GM23338 (cell line): ENCODE data around the gene MKRN1. TPM values are rescaled to one million over a fixed set of nuclear protein-coding genes. Genes with fewer than 3 reads are reported as not detected.

ENCODE experiments used
- ATAC-seq: fragments of 200-7000 bp; cut with Tn5 transposase; 3 replicates; pipeline ENCODE4 v1.9.1; 2020
- DNase-seq: peaks from one replicate; pipeline ENCODE4 v3.0.0-alpha.2; 2015; ENCODE audit warnings: low spot score
- H2AFZ ChIP-seq: fragments of 200-600 bp; sonication (generic); 2 replicates; pipeline ENCODE4 v1.8.0; 2016; ENCODE audit warnings: antibody characterized with exemption, mild to moderate bottlenecking, moderate library complexity
- H3F3A ChIP-seq: fragments of 200-600 bp; sonication (generic); replicated peaks from 2 replicates; pipeline ENCODE4 v1.8.0; 2017; ENCODE audit warnings: antibody characterized with exemption, mixed run types, low read depth
- H3K27ac ChIP-seq: fragments of 200-600 bp; sonication (generic); 2 replicates; pipeline ENCODE4 v1.6.1; 2016; ENCODE audit warnings: low read depth
- H3K27me3 ChIP-seq: fragments of 200-600 bp; sonication (generic); 2 replicates; pipeline ENCODE4 v1.8.0; 2016; ENCODE audit warnings: mild to moderate bottlenecking, mixed run types, moderate library complexity; ENCODE audit not compliant: insufficient read depth
- H3K36me3 ChIP-seq: fragments of 200-600 bp; sonication (generic); 2 replicates; pipeline ENCODE4 v1.8.0; 2016; ENCODE audit warnings: mild to moderate bottlenecking; ENCODE audit not compliant: insufficient read depth
- H3K4me1 ChIP-seq: fragments of 200-600 bp; sonication (generic); 2 replicates; pipeline ENCODE4 v1.8.0; 2016; ENCODE audit warnings: mild to moderate bottlenecking, moderate library complexity; ENCODE audit not compliant: insufficient read depth
- H3K4me2 ChIP-seq: fragments of 200-600 bp; sonication (generic); 2 replicates; pipeline ENCODE4 v1.7.1; 2017; ENCODE audit warnings: mixed run types
- H3K4me3 ChIP-seq: fragments of 200-600 bp; sonication (generic); 2 replicates; pipeline ENCODE4 v1.6.1; 2016; ENCODE audit warnings: mixed run types
- H3K79me2 ChIP-seq: fragments of 200-600 bp; sonication (generic); replicated peaks from 2 replicates; pipeline ENCODE4 v1.8.0; 2017; ENCODE audit warnings: mild to moderate bottlenecking; ENCODE audit not compliant: insufficient read depth
- H3K9me2 ChIP-seq: fragments of 200-600 bp; sonication (generic); 2 replicates; pipeline ENCODE4 v1.8.0; 2017; ENCODE audit not compliant: insufficient read depth
- H4K20me1 ChIP-seq: fragments of 200-600 bp; sonication (generic); replicated peaks from 2 replicates; pipeline ENCODE4 v1.8.0; 2017; ENCODE audit warnings: mild to moderate bottlenecking; ENCODE audit not compliant: insufficient read depth
- H3K27ac Mint-ChIP-seq: 2 replicates; pipeline ENCODE4 v1.8.0; 2020; ENCODE audit warnings: inconsistent platforms, mild to moderate bottlenecking, moderate library complexity, mixed read lengths
- H3K27me3 Mint-ChIP-seq: 3 replicates; pipeline ENCODE4 v1.8.0; 2022; ENCODE audit warnings: low read depth, mild to moderate bottlenecking, moderate library complexity, mixed read lengths, inconsistent platforms; ENCODE audit not compliant: insufficient read depth, poor library complexity
- H3K36me3 Mint-ChIP-seq: 3 replicates; pipeline ENCODE4 v1.8.0; 2021; ENCODE audit warnings: low read depth, mild to moderate bottlenecking, inconsistent platforms, moderate library complexity, mixed read lengths
- H3K4me1 Mint-ChIP-seq: 3 replicates; pipeline ENCODE4 v1.8.0; 2020; ENCODE audit warnings: mild to moderate bottlenecking, inconsistent platforms, mixed read lengths
- H3K4me3 Mint-ChIP-seq: 3 replicates; pipeline ENCODE4 v1.8.0; 2021; ENCODE audit warnings: moderate library complexity, mild to moderate bottlenecking, inconsistent platforms, mixed read lengths
- H3K9me3 Mint-ChIP-seq: 3 replicates; pipeline ENCODE4 v1.8.0; 2020; ENCODE audit warnings: moderate library complexity, mild to moderate bottlenecking, inconsistent platforms, mixed read lengths
- CREB1 ChIP-seq: fragments of 250-450 bp; sonication (Bioruptor Pico); IDR thresholded peaks from 2 replicates; pipeline ENCODE4 v1.5.0; 2020; ENCODE audit warnings: low read depth, mild to moderate bottlenecking, moderate library complexity
- EZH2 ChIP-seq: fragments of 200-600 bp; sonication (generic); IDR thresholded peaks from one replicate; pipeline ENCODE4 v1.8.0; 2017; ENCODE audit warnings: antibody characterized with exemption, mild to moderate bottlenecking, low read depth; ENCODE audit not compliant: unreplicated experiment
- EZH2phosphoT487 ChIP-seq: fragments of 200-600 bp; sonication (generic); IDR thresholded peaks from one replicate; pipeline ENCODE4 v1.8.1; 2018; ENCODE audit warnings: antibody characterized with exemption; ENCODE audit not compliant: unreplicated experiment
- JUNB ChIP-seq: IDR thresholded peaks from one replicate; pipeline ENCODE4 v1.6.1; 2016; ENCODE audit warnings: antibody characterized with exemption; ENCODE audit not compliant: unreplicated experiment
- NANOG ChIP-seq: IDR thresholded peaks from 2 replicates; pipeline ENCODE4 v1.6.1; 2016; ENCODE audit warnings: antibody characterized with exemption, borderline replicate concordance
- POLR2AphosphoS5 ChIP-seq: IDR thresholded peaks from 2 replicates; pipeline ENCODE4 v1.6.1; 2016; ENCODE audit warnings: antibody characterized with exemption, low read depth
- STAT1 ChIP-seq: IDR thresholded peaks from one replicate; pipeline ENCODE4 v1.6.1; 2016; ENCODE audit warnings: antibody characterized with exemption; ENCODE audit not compliant: unreplicated experiment
- ZNF114 ChIP-seq: fragments of 250-450 bp; sonication (Bioruptor Pico); IDR thresholded peaks from 2 replicates; pipeline ENCODE4 v1.5.0; 2020; ENCODE audit warnings: mild to moderate bottlenecking, moderate library complexity
- polyA plus RNA-seq: library from polyadenylated mRNA; unstranded; fragments of >200 nt; fragmentation: Nextera tagmentation; extraction: Ambion mirVana; gene quantifications from 2 replicates; pipeline ENCODE4 v1.2.1, GENCODE V29; 2016
- total RNA-seq: library from RNA; depleted of rRNA; stranded (reverse); fragments of >200 nt; shearing (Covaris generic); gene quantifications from 2 replicates; pipeline ENCODE4 v1.2.3, GENCODE V29; 2014
- TF ChIP-seq, protein P1 (sequence below): IDR thresholded peaks from 2 replicates; pipeline ENCODE4 v1.6.1; 2016; ENCODE audit warnings: antibody characterized with exemption
- TF ChIP-seq, protein P2 (sequence below): IDR thresholded peaks from one replicate; pipeline ENCODE4 v1.6.1; 2018; ENCODE audit warnings: antibody characterized with exemption; ENCODE audit not compliant: unreplicated experiment
- TF ChIP-seq, protein P3 (sequence below): fragments of 250-450 bp; sonication (Bioruptor Pico); IDR thresholded peaks from 2 replicates; pipeline ENCODE4 v1.5.0; 2020; ENCODE audit warnings: mild to moderate bottlenecking, moderate library complexity

The MKRN1 gene
- total and polyA plus RNA-seq, 2 experiments from 2014 or later, result 65.0 to 86.8 TPM

DNA sequence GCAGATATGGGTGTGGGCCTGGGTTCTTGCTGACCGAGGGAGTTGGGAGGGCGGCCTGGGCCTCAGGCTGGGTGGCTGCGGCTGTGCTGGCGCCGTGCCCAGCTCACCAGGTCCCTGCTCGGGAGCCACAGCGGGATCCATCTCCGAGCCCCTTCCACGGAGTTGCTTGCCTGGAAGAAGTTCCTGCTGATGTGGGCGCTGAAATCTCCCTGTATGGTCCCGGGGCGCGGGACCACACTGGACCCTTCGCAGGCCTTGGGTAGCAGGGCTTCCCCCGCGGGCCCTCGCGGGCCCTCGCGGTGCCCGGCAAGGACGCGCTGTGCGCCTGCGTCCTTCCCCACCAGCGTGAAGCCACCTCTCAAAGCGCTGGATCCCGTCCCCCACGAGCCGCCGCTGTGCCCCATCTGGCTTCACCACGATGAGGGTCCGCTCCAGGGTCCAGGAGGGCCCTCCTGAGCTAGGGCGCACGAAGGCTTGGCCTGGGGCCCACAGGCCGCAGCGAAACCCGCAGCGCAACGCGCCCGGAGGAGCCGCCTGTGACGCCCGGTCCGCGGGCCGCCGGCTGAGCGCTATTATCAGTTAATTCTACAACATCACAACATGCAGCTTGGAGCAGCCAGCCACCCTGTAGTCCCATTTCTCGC lies 43.9 kb downstream of the MKRN1 start:
- H3K9me3 Mint-ChIP-seq, result peaks cover 4% of the 10 kb centered on the region; the same call in 2 of the 3 replicates
- no peaks in the 10 kb centered on the region for H3K79me2 ChIP-seq
- peak overlapping the region; percentile 94 for H2AFZ ChIP-seq
- 0 out of 2 replicates have a peak, but pooled peaks cover 3% of the 10 kb centered on the region for H3F3A ChIP-seq
- TF ChIP-seq, protein P1, sequence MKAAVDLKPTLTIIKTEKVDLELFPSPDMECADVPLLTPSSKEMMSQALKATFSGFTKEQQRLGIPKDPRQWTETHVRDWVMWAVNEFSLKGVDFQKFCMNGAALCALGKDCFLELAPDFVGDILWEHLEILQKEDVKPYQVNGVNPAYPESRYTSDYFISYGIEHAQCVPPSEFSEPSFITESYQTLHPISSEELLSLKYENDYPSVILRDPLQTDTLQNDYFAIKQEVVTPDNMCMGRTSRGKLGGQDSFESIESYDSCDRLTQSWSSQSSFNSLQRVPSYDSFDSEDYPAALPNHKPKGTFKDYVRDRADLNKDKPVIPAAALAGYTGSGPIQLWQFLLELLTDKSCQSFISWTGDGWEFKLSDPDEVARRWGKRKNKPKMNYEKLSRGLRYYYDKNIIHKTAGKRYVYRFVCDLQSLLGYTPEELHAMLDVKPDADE, result no peak
- no peak for TF ChIP-seq EZH2phosphoT487
- no peak for TF ChIP-seq STAT1
- TF ChIP-seq, protein P2, sequence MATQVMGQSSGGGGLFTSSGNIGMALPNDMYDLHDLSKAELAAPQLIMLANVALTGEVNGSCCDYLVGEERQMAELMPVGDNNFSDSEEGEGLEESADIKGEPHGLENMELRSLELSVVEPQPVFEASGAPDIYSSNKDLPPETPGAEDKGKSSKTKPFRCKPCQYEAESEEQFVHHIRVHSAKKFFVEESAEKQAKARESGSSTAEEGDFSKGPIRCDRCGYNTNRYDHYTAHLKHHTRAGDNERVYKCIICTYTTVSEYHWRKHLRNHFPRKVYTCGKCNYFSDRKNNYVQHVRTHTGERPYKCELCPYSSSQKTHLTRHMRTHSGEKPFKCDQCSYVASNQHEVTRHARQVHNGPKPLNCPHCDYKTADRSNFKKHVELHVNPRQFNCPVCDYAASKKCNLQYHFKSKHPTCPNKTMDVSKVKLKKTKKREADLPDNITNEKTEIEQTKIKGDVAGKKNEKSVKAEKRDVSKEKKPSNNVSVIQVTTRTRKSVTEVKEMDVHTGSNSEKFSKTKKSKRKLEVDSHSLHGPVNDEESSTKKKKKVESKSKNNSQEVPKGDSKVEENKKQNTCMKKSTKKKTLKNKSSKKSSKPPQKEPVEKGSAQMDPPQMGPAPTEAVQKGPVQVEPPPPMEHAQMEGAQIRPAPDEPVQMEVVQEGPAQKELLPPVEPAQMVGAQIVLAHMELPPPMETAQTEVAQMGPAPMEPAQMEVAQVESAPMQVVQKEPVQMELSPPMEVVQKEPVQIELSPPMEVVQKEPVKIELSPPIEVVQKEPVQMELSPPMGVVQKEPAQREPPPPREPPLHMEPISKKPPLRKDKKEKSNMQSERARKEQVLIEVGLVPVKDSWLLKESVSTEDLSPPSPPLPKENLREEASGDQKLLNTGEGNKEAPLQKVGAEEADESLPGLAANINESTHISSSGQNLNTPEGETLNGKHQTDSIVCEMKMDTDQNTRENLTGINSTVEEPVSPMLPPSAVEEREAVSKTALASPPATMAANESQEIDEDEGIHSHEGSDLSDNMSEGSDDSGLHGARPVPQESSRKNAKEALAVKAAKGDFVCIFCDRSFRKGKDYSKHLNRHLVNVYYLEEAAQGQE, result no peak
- H3K27ac Mint-ChIP-seq, result no peak overlapping the region
- no peaks in the 10 kb centered on the region for H3K4me1 ChIP-seq
- no peak overlapping the region for H3K4me3 Mint-ChIP-seq
- peaks cover 4% of the 10 kb centered on the region; the same call in 2 of the 3 replicates for H3K36me3 Mint-ChIP-seq
- H3K9me2 ChIP-seq, result no peaks in the 10 kb centered on the region
- peaks cover 5% of the 10 kb centered on the region for H3K27me3 Mint-ChIP-seq
- no peaks in the 10 kb centered on the region for H3K36me3 ChIP-seq
- H3K4me2 ChIP-seq, result peak overlapping the region; percentile 68
- DNase-seq (peak; percentile 58), ATAC-seq (peak; percentile 92)
- H3K27ac ChIP-seq, result no peak overlapping the region
- H4K20me1 ChIP-seq, result no peaks in the 10 kb centered on the region
- 0 out of 2 replicates have a peak overlapping the region, but pooled peaks have one; percentile 41 for H3K4me3 ChIP-seq
- H3K4me1 Mint-ChIP-seq, result no peaks in the 10 kb centered on the region
- H3K27me3 ChIP-seq, result no peaks in the 10 kb centered on the region

DNA sequence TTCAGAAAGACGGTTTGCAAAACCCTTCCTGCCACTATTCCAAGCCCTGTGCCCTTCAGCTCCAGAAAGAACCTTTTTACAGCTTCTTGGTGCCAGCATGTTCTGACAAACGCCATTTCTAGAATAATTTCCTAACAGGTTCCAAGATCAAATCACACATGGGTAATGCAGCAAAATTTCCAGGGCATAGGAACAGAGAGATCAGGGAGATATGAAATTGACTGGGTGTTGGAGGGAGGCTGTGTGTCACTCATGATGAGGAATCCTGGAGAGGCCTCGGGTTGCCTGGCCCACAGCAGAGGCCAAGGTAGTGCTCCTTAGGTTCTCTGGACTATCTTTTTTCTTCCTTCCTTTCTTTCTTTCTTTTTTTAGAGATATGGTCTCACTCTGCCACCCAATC lies 45.9 kb downstream of the MKRN1 start:
- no peaks in the 10 kb centered on the region for H3K9me2 ChIP-seq
- no peaks in the 10 kb centered on the region for H3K4me1 ChIP-seq
- peaks cover 4% of the 10 kb centered on the region; the same call in 2 of the 3 replicates for H3K9me3 Mint-ChIP-seq
- H4K20me1 ChIP-seq, result no peaks in the 10 kb centered on the region
- H3F3A ChIP-seq, result 0 out of 2 replicates have a peak, but pooled peaks cover 3% of the 10 kb centered on the region
- no peak overlapping the region for H3K27ac Mint-ChIP-seq
- peaks cover 5% of the 10 kb centered on the region for H3K27me3 Mint-ChIP-seq
- no peak overlapping the region for H3K4me3 ChIP-seq
- no peaks in the 10 kb centered on the region for H3K4me1 Mint-ChIP-seq
- no peaks in the 10 kb centered on the region for H3K27me3 ChIP-seq
- no peaks in the 10 kb centered on the region for H3K36me3 ChIP-seq
- no peak for DNase-seq
- no peak overlapping the region for H3K4me3 Mint-ChIP-seq
- no peak for ATAC-seq
- H3K27ac ChIP-seq, result no peak overlapping the region
- H3K79me2 ChIP-seq, result no peaks in the 10 kb centered on the region
- H2AFZ ChIP-seq, result no peak overlapping the region
- peaks cover 12% of the 10 kb centered on the region; the same call in 2 of the 3 replicates for H3K36me3 Mint-ChIP-seq
- no peak overlapping the region for H3K4me2 ChIP-seq
- TF ChIP-seq JUNB (no peak), CREB1 (CRISPR knock-in tag) (no peak), NANOG (no peak), POLR2AphosphoS5 (no peak), ZNF114 (CRISPR knock-in tag) (no peak), EZH2 (no peak), STAT1 (no peak)
- TF ChIP-seq, protein P3, sequence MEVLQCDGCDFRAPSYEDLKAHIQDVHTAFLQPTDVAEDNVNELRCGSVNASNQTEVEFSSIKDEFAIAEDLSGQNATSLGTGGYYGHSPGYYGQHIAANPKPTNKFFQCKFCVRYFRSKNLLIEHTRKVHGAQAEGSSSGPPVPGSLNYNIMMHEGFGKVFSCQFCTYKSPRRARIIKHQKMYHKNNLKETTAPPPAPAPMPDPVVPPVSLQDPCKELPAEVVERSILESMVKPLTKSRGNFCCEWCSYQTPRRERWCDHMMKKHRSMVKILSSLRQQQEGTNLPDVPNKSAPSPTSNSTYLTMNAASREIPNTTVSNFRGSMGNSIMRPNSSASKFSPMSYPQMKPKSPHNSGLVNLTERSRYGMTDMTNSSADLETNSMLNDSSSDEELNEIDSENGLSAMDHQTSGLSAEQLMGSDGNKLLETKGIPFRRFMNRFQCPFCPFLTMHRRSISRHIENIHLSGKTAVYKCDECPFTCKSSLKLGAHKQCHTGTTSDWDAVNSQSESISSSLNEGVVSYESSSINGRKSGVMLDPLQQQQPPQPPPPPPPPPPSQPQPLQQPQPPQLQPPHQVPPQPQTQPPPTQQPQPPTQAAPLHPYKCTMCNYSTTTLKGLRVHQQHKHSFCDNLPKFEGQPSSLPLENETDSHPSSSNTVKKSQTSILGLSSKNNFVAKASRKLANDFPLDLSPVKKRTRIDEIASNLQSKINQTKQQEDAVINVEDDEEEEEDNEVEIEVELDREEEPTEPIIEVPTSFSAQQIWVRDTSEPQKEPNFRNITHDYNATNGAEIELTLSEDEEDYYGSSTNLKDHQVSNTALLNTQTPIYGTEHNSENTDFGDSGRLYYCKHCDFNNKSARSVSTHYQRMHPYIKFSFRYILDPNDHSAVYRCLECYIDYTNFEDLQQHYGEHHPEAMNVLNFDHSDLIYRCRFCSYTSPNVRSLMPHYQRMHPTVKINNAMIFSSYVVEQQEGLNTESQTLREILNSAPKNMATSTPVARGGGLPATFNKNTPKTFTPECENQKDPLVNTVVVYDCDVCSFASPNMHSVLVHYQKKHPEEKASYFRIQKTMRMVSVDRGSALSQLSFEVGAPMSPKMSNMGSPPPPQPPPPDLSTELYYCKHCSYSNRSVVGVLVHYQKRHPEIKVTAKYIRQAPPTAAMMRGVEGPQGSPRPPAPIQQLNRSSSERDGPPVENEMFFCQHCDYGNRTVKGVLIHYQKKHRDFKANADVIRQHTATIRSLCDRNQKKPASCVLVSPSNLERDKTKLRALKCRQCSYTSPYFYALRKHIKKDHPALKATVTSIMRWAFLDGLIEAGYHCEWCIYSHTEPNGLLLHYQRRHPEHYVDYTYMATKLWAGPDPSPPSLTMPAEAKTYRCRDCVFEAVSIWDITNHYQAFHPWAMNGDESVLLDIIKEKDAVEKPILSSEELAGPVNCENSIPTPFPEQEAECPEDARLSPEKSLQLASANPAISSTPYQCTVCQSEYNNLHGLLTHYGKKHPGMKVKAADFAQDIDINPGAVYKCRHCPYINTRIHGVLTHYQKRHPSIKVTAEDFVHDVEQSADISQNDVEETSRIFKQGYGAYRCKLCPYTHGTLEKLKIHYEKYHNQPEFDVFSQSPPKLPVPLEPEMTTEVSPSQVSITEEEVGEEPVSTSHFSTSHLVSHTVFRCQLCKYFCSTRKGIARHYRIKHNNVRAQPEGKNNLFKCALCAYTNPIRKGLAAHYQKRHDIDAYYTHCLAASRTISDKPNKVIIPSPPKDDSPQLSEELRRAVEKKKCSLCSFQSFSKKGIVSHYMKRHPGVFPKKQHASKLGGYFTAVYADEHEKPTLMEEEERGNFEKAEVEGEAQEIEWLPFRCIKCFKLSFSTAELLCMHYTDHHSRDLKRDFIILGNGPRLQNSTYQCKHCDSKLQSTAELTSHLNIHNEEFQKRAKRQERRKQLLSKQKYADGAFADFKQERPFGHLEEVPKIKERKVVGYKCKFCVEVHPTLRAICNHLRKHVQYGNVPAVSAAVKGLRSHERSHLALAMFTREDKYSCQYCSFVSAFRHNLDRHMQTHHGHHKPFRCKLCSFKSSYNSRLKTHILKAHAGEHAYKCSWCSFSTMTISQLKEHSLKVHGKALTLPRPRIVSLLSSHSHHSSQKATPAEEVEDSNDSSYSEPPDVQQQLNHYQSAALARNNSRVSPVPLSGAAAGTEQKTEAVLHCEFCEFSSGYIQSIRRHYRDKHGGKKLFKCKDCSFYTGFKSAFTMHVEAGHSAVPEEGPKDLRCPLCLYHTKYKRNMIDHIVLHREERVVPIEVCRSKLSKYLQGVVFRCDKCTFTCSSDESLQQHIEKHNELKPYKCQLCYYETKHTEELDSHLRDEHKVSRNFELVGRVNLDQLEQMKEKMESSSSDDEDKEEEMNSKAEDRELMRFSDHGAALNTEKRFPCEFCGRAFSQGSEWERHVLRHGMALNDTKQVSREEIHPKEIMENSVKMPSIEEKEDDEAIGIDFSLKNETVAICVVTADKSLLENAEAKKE (CRISPR knock-in tag), result no peak
